Measurements from ENCODE around the gene LIF. TPM values are rescaled to one million over a fixed set of nuclear protein-coding genes. Genes with fewer than 3 reads are reported as not detected.

LIF gene
- total RNA-seq, 1 donor from 2014 or later, result 0.26 TPM

DNA sequence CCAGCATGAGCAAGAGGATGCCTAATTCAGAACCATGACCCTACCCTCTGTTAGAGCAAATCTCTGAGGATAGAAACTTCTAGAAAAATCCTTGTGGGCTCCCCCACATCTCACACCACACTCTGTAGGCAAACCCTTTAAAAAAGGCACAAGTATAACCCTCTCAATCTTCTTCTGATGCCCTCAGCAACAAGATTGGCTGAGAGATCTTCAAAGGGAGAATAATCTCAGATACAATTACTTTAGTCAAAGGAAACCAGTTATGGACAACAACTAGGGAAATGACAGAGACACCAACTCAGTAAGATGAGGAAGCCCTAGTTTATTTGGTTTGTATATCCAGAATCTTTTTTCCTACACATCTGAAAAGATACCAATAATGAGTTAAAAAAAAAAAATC lies 49.2 kb downstream of the LIF start:
- DNase-seq (ENCODE audit: low read depth), result no peak
- no peaks in the 10 kb centered on the region for H3K36me3 ChIP-seq (ENCODE audit: control insufficient read depth, insufficient read depth, low read length)
- H3K4me3 ChIP-seq (ENCODE audit: low read depth, low read length), result no peak overlapping the region
- no peak for FAIRE-seq
- no peaks in the 10 kb centered on the region for H3K27me3 ChIP-seq (ENCODE audit: control insufficient read depth, insufficient read depth, low read length)
- no peak for TF ChIP-seq CTCF (IDR thresholded peaks at IDR 0.05; ENCODE audit: insufficient read depth, low read length, severe bottlenecking)

- no peak for DNase-seq (ENCODE audit: low read depth)
- no peak for TF ChIP-seq CTCF (IDR thresholded peaks at IDR 0.05; ENCODE audit: insufficient read depth, low read length, severe bottlenecking)
- Histone ChIP-seq H3K27me3 (ENCODE audit: control insufficient read depth, insufficient read depth, low read length) (no peaks in the 10 kb centered on the region), H3K36me3 (ENCODE audit: control insufficient read depth, insufficient read depth, low read length) (no peaks in the 10 kb centered on the region), H3K4me3 (ENCODE audit: low read depth, low read length) (no peak overlapping the region)
- no peak for FAIRE-seq
Observed at GRCh38 chr22:30196880-30197336, 49.7 kb downstream of the LIF start.

DNA sequence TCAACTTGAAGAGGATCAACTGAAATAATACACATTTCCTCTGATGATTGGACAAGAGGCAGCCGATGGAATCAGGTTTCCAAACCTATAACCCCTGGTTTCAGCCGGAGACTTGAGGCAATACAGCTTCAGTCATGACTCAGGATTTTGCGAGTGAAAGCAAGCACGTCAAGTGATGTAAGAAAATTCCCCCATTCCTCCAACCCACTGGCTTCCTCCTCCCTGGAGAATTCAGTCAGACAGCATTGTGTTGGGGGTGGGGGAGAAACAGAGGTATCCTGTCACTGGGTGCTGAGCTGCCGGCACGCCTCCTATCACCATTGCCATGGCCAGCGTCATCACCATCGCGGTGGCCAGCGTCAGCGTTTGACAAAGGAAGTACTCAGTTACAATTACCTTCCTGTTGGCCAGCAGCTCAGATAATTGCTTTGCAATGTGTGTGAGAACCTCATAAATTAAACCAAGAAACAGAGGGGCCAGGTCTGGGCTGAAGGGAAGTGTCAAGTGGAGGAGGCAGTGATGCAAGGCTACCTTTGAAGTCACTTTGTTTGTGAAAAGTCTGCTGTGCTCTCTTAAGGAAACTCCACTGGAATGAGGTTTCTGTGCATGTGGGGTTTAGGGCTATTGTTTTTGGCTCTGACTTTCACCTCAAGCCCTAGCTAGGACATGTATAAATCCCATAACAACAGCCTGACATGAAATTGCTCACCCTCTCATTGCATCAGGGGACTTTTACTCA lies 50.2 kb downstream of the LIF start:
- peak; percentile 100 for DNase-seq (ENCODE audit: low read depth)
- FAIRE-seq, result peak; percentile 97
- TF ChIP-seq CTCF (IDR thresholded peaks at IDR 0.05; ENCODE audit: insufficient read depth, low read length, severe bottlenecking), result no peak
- no peaks in the 10 kb centered on the region for H3K36me3 ChIP-seq (ENCODE audit: control insufficient read depth, insufficient read depth, low read length)
- H3K4me3 ChIP-seq (ENCODE audit: low read depth, low read length), result no peak overlapping the region
- no peaks in the 10 kb centered on the region for H3K27me3 ChIP-seq (ENCODE audit: control insufficient read depth, insufficient read depth, low read length)

DNA sequence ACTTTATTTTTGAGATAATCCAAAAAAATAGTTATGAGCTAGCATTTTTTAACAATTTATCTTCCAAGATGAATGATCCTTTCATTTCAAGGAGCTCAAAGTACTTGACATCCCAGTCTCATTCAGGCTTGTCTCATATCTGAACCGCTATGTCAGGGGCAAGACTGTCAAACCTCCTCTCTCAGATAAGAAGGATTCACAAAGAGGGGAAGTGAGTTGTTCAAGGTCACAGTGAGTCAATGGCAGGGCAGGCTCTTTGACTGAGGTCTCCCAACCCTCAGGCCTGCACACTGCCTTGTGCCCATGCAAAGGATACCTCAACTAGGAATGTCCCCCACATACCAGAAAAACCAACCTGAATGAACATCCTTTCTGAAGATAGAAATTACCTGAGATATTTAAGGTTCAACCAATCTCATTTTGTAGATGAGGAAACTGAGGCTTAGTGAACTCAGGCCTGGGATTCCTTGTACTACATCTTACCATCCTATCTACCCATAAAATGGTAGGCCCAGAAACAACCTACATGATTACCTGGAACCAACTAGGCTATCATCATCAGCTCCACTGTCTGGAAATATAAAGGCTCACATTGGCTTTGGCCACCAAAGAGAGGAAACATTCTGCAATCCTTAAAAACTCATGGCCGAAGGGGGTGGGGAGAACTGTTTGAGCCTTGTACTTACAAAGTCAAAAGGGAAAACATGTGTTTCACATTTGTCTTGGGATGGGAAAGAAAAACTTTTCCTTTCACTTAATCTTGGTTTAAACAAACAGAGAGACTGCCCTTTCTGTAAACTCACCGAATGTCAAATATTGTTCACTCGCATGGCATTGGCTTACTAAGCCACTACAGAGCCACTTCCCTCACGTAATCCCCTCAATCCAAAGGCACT lies 51.1 kb downstream of the LIF start:
- DNase-seq (ENCODE audit: low read depth) (peak; percentile 33), FAIRE-seq (no peak)
- Histone ChIP-seq H3K4me3 (ENCODE audit: low read depth, low read length) (no peak overlapping the region), H3K36me3 (ENCODE audit: control insufficient read depth, insufficient read depth, low read length) (no peaks in the 10 kb centered on the region), H3K27me3 (ENCODE audit: control insufficient read depth, insufficient read depth, low read length) (no peaks in the 10 kb centered on the region)
- TF ChIP-seq CTCF (IDR thresholded peaks at IDR 0.05; ENCODE audit: insufficient read depth, low read length, severe bottlenecking), result no peak

- FAIRE-seq (no peak), DNase-seq (ENCODE audit: low read depth) (no peak)
- no peak for TF ChIP-seq CTCF (IDR thresholded peaks at IDR 0.05; ENCODE audit: insufficient read depth, low read length, severe bottlenecking)
- no peak overlapping the region for H3K4me3 ChIP-seq (ENCODE audit: low read depth, low read length)
- no peaks in the 10 kb centered on the region for H3K27me3 ChIP-seq (ENCODE audit: control insufficient read depth, insufficient read depth, low read length)
- H3K36me3 ChIP-seq (ENCODE audit: control insufficient read depth, insufficient read depth, low read length), result no peaks in the 10 kb centered on the region
Observed at GRCh38 chr22:30193031-30193775, 53.4 kb downstream of the LIF start.
